ENCODE measurements around the gene PRRX1.

DNA sequence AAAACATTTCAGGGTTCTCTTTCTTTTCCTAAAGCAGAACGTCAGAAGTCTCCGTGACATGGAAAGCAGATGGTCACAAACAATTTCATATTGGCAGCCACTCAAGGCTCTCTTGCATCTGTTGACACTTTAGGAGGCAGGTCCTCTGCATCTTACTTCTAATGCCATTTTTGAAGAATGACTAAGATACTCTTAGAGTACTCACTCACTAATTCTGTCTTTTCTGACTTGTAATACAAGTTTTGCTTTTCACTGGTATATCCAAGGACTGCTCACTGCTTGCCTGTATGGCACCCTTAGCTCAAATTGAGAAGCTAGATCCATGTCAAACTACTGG, 68.3 kb downstream of the PRRX1 start:
- TF ChIP-seq, protein P1, sequence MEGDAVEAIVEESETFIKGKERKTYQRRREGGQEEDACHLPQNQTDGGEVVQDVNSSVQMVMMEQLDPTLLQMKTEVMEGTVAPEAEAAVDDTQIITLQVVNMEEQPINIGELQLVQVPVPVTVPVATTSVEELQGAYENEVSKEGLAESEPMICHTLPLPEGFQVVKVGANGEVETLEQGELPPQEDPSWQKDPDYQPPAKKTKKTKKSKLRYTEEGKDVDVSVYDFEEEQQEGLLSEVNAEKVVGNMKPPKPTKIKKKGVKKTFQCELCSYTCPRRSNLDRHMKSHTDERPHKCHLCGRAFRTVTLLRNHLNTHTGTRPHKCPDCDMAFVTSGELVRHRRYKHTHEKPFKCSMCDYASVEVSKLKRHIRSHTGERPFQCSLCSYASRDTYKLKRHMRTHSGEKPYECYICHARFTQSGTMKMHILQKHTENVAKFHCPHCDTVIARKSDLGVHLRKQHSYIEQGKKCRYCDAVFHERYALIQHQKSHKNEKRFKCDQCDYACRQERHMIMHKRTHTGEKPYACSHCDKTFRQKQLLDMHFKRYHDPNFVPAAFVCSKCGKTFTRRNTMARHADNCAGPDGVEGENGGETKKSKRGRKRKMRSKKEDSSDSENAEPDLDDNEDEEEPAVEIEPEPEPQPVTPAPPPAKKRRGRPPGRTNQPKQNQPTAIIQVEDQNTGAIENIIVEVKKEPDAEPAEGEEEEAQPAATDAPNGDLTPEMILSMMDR (IDR thresholded peaks at IDR 0.05) = no peak
- TF ChIP-seq POLR2A (IDR thresholded peaks at IDR 0.05) = no peak

All from adrenal gland (tissue), 5 donors.